Left ventricle myocardium inferior (tissue), 1 donor: Measurements from ENCODE around the gene ERCC4. TPM values are rescaled to one million over a fixed set of nuclear protein-coding genes. Genes with fewer than 3 reads are reported as not detected.

Experiments used
- DNase-seq: peaks from one replicate; pipeline ENCODE4 v3.0.0-alpha.2; 2020
- H3K27ac ChIP-seq: fragments of 200-600 bp; replicated peaks from 2 replicates; pipeline ENCODE4 v1.8.0; 2021
- H3K27me3 ChIP-seq: fragments of 200-600 bp; 2 replicates; pipeline ENCODE4 v1.8.0; 2021; ENCODE audit warnings: low read depth
- H3K36me3 ChIP-seq: fragments of 200-600 bp; 2 replicates; pipeline ENCODE4 v1.8.0; 2021
- H3K4me1 ChIP-seq: fragments of 200-600 bp; 2 replicates; pipeline ENCODE4 v1.8.0; 2021
- H3K4me3 ChIP-seq: fragments of 200-600 bp; 2 replicates; pipeline ENCODE4 v1.8.0; 2021; ENCODE audit warnings: mild to moderate bottlenecking, moderate library complexity
- H3K9me3 ChIP-seq: fragments of 200-600 bp; replicated peaks from 2 replicates; pipeline ENCODE4 v1.8.0; 2021
- CTCF ChIP-seq: fragments of 200-600 bp; IDR thresholded peaks from 2 replicates; pipeline ENCODE4 v1.8.0; 2021; ENCODE audit warnings: antibody characterized with exemption, mild to moderate bottlenecking, borderline replicate concordance
- intact Hi-C: fragments of 100-400 bp; cut with micrococcal nuclease; formaldehyde crosslinking; loops from one replicate; pipeline ENCODE4 v1.11.0; 2022
- total RNA-seq: library from RNA; stranded (reverse); fragmentation: NEBNext Ultra II Directional; extraction: Animal tissue kit (Norgen Biotek cat#: 25700); gene quantifications from one replicate; pipeline ENCODE4 v1.2.1, GENCODE V29; 2021
- donor health status: DM: no; HTN: yes; CAD: no; lungs with severe emphysema.

ERCC4 gene
- total RNA-seq, 1 donor from 2014 or later, result 8.2 TPM

GRCh38 chr16:13956635-13957196 is 36.8 kb downstream of the ERCC4 start:
- DNase-seq, result no peak
- no peaks in the 10 kb centered on the region for H3K27me3 ChIP-seq
- intact Hi-C loops, result no loop called here
- H3K27ac ChIP-seq, result peak overlapping the region; percentile 81
- no peaks in the 10 kb centered on the region for H3K9me3 ChIP-seq
- peak overlapping the region; percentile 36 for H3K4me3 ChIP-seq
- no peaks in the 10 kb centered on the region for H3K36me3 ChIP-seq
- H3K4me1 ChIP-seq, result peaks cover 17% of the 10 kb centered on the region
- no peak for TF ChIP-seq CTCF

DNA sequence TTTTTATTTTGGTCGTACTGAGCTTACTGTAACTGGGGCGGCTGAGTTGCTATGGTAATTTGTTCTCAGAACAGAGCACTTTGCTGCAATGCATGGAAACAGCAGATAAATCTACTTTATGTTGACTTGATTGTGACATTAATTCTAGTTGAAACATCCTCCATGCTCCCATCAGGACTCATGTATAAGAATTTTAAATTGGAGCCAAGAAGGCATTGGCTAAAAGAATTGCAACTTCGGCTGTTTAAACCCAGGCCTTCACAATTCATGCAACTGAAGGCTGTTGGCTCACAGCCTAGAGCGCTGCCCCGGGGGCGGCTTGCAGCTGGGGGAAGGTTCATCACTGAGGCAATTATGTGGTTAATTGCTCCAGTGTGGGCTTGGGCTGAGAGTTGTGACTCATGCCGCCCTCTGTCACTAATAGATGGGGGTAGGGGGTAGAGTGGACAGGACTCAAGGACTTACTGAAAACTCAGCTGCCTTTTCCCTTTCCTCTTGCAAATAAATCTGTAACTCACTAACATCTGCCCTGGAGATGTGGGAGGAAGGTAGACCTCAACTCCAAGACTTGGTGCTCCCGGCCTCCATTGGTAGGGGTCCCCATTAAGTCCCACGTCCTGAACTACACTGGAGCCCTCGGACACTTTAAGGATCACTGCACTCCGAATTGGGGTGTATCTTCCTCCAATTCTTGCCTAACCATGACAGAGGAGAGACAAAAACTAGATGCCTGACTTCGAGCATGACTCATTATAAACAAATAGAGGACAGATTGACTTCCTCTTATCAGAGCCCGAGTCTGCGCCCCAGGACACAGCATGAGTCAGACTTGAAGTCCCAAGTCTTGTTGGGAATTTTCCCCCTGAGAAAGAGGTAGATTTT is 37.5 kb downstream of the ERCC4 start:
- H3K9me3 ChIP-seq, result no peaks in the 10 kb centered on the region
- peak overlapping the region; percentile 81 for H3K27ac ChIP-seq
- H3K4me1 ChIP-seq, result peaks cover 10% of the 10 kb centered on the region
- intact Hi-C loops, result no loop called here
- no peaks in the 10 kb centered on the region for H3K36me3 ChIP-seq
- peak; percentile 41 for DNase-seq
- H3K4me3 ChIP-seq, result peak overlapping the region; percentile 36
- no peaks in the 10 kb centered on the region for H3K27me3 ChIP-seq
- TF ChIP-seq CTCF, result no peak

DNA sequence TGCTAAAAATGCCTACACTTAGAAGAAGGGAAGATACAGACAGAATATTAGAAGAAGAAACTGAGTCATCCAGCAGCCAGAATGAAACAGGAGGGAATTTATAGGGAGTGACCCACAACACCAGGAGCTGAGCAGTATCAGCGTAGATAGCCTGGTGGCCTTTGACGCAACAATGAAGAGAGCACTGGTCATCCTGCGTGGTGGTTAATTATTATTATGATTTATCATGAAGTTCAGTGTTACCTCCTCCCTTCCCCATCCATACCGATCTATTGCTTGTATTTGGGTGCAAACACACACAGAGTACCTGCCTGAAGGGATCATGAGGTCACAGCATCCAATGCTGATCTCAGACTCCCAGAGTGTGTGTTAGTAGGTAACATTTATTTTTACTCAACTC is 38.5 kb downstream of the ERCC4 start:
- no peaks in the 10 kb centered on the region for H3K9me3 ChIP-seq
- peak overlapping the region; percentile 81 for H3K27ac ChIP-seq
- H3K27me3 ChIP-seq, result no peaks in the 10 kb centered on the region
- no peaks in the 10 kb centered on the region for H3K36me3 ChIP-seq
- H3K4me3 ChIP-seq, result no peak overlapping the region
- DNase-seq, result no peak
- H3K4me1 ChIP-seq, result peaks cover 10% of the 10 kb centered on the region
- intact Hi-C loops, result no loop called here
- no peak for TF ChIP-seq CTCF

DNA sequence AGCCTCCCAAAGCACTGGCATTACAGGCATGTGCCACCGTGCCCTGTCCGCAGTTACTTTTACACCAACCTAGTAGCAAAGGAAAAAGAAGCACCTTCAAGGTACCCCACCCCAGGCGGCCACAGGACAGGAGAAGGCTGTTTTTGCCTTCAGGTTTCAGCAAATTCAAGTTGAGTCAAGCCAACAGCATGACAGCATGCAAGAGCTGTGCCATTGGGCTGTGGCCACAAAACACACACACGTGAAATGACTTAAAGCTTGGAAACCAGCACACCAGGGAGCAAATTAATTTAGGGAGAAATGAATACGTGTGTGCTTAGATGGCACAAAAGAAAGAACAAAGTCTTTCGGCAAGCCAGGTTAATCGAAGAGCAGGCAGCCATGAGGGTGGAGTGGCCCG is 39.7 kb downstream of the ERCC4 start:
- H3K9me3 ChIP-seq, result no peaks in the 10 kb centered on the region
- no peaks in the 10 kb centered on the region for H3K27me3 ChIP-seq
- intact Hi-C loops, result no loop called here
- no peaks in the 10 kb centered on the region for H3K36me3 ChIP-seq
- TF ChIP-seq CTCF, result no peak
- DNase-seq, result no peak
- H3K4me1 ChIP-seq, result peaks cover 10% of the 10 kb centered on the region
- no peak overlapping the region for H3K4me3 ChIP-seq
- no peak overlapping the region for H3K27ac ChIP-seq

DNA sequence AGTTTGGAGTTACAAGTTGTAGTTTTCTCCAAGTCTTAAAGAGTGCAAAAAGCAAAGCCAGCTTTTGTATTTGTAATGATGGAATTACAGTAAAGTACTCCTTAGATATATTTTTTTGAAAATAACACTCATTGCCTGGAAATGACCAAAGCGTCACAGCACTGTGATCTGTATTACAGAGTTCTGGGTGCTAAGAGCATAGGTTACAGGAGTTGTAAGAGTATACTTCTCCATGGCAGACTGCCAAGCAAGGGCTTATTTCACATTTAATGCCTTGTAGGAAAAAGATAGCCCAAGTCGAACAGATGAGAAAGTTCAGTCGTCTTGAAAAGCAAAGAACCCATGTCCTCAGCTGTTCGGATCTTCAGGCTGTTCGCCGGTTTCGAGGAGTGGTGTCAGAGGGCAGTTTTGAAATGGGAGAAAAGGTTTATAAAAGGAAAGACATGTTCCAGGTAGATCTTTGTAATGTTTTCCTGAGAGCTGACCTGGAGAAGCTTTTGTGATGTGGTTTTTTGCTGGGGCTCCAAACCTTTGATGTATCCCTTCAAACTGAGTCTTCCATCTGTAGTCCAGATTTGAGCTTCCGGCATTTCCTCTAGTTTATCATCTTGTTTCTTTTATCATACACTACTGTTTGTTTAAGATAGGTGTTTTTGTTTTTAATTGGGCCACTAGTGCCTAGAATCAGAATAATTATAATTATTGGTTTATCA is 41.3 kb downstream of the ERCC4 start:
- Histone ChIP-seq H3K9me3 (no peaks in the 10 kb centered on the region), H3K4me3 (no peak overlapping the region), H3K36me3 (no peaks in the 10 kb centered on the region), H3K27ac (no peak overlapping the region), H3K27me3 (no peaks in the 10 kb centered on the region), H3K4me1 (peaks cover 10% of the 10 kb centered on the region)
- intact Hi-C loops, result no loop called here
- no peak for TF ChIP-seq CTCF
- no peak for DNase-seq
